Activated T-cell treated with anti-CD3 and anti-CD28 coated beads, Interleukin-2, amount 50 U/mL, for 1 hour (primary cell): Measurements from ENCODE around the gene IL34.
"Not testable (repeated sequence)": the region's sequence is repeated elsewhere in the genome, so short reads cannot be mapped to it uniquely, and the experiment has no call there.

ENCODE experiments used
- DNase-seq: peaks from one replicate; pipeline ENCODE4 v3.0.0-alpha.2; 2020

Gene IL34

DNA sequence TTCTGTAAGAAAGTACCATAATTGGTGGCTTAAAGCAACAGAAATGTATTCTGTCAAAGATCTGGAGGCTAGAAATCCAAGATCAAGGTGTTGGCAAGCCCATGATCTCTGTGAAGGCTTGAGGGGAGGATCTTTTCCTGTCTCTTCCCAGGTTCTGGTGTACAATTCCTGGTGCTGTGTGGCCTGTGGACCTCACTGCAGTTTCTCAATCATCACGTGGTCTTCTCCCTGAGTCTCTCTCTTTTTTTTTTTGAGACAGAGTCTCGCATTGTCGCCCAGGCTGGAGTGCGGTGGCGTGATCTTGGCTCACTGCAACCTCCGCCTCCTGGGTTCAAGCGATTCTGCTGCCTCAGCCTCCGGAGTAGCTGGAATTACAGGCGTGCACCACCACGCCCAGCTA is 12.7 kb upstream of the IL34 start:
- not testable (repeated sequence) for DNase-seq

DNA sequence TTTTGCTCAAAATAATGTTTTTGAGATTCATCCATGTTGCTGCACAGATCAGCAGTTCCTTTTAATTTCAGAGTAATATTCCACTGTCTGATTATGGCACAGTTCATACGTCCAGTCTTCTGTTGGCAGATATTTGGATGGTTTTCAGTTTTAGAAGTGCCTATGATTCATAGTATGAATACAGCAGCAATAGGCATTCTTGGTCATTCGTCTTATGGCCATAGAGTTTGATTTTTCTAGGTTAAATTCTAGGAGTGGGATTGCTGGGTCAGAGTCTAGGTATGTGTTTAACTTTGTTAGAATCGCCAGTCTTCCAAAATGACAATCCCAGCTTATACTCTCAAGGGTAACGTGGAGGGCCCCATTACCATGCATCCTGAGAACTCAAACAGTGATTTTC is 11.5 kb upstream of the IL34 start:
- no peak for DNase-seq

DNA sequence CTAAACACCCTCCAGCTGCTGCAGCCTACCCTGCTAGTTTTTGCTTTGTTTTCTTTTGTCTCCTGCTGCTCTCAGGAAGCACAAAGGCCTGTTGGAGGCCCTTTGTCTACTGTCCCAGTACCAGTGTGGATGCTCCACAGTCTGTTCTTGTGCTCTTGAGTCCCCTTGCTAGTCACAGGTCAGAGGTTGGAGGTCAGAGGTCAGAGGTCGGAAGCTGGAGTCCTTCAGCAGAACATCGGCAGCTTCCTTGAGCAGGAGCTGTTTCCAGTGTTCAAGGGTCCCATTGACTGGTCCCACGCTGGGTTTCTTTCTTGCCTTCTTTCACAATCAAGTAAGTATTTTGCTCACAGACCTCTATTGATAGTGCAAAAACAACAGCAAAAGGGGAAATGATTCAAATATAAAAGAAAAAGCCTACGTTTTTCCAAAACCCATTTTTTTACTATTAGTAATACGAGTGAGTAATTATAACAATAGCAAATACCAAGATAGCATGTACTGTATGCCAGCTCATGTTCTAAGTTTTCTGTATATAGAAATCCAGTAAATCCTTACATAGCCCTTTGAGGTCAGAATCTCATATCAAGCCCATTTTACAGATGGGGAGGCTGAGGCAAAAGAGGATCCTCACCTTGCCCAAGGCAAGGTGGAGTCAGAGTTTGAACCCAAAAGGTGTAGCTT is 10.9 kb upstream of the IL34 start:
- DNase-seq, result no peak

DNA sequence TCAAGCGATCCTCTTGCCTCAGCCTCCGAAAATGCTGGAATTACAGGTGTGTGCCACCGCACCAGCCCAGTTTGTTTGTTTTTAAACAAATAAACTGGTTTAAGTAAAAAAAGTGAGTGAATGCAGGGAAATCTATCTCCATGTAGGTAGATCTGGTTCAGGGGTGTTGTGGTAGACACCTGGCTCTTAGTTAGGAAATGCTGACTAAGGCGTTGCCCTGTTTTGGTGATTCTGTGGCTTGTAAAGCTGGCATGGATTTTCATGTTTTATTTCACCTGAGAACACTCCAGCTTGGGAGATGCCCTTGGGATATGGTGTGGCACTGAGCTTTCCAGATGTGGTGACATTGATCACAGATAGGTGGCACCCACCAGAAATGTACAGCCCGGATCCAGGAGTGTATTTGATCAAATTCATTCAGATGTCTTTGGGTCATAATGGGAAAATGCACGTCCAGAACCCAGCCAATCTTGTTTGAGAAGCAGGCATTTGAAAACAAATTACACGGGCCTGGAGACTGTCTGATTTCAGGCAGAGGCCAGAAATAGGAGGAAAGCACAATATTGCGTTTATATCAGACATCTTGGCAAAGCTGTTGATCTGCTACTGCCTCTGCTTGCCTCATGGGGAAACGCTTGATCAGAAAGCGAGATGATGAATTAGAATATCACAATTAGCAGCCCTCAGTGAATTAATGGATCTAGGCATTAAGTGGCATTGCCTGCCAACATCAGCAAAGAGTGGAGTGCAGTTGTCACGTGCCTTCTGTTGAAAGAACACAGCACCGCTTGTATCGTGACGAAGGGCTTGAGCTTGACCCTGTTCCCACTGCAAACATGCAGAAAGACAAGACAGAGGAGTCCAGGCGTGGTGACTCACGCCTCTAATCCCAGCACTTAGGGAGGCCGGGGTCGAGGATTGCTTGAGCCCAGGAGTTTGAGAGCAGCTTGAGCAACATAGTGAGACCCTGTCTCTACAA is 7.3 kb upstream of the IL34 start:
- no peak for DNase-seq

DNA sequence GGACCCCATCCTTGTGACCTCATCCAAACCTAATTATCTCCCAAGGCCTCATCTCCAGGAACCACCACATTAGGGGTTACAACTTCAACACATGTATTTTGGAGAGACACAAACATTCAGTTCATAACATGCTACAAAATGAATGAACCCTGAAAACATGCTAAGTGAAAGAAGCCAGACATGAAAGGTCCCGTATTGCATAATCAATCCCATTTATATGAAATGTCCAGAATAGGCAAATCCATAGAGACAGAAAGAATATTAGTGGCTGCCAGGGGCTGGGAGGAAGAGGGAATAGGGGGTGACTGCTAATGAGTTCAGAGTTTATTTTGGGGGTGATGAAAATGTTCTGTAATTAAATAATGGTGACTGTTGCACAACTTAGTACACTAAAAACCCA is 3.7 kb upstream of the IL34 start:
- no peak for DNase-seq

DNA sequence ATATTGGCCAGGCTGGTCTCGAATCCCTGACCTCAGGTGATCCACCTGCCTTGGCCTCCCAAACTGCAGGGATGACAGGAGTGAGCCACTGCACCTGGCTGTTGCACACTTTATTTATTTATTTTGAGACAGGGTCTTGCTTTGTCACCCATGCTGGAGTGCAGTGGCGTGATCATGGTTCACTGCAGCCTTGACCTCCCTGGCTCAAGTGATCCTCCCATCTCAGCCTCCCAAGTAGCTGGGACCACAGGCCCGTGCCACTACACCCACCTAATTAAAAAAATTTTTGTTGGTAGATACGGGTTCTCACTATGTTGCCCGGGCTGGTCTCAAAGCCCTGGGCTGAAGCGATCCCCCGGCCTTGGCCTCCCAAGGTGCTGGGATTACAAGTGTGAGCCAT is 3.1 kb upstream of the IL34 start:
- DNase-seq, result not testable (repeated sequence)

DNA sequence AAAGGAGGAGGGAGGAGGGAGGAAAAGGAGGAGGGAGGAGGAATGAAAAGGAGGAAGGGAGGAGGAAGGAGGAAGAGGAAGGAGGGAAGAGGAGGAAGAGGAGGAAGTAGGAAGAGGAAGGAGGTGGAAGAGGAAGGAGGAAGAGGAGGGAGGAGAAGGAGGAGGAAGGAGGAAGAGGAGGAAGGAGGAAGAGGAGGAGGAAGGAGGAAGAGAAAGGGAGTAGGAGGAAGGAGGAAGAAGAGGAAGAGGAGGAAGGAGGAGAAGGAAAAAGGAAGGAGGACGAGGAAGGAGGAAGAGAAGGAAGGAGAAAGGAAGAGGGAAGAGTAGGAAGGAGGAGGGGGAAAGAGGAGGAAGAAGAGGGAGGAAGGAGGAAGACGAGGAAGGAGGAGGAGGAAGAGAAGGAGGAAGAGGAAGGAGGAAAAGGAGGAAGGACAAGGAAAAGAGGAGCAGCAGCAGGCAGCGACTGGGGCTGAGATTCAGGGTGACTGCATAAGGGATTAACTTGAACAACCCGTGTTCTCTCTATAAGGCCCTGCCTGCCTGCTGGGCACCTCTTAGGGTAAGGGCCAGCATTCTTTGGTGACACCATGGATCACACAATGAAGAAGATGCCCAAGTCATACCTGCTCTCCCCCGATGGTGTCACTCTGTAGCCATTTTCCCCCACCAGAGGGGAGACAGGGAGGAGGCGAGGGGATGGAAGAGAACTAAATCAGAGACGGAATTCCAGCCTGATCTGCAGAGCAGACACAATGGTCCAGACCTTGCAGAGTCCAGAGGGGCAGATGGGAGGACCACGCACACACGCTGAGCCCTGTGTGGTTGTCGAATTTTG is 1.4 kb upstream of the IL34 start:
- no peak for DNase-seq

DNA sequence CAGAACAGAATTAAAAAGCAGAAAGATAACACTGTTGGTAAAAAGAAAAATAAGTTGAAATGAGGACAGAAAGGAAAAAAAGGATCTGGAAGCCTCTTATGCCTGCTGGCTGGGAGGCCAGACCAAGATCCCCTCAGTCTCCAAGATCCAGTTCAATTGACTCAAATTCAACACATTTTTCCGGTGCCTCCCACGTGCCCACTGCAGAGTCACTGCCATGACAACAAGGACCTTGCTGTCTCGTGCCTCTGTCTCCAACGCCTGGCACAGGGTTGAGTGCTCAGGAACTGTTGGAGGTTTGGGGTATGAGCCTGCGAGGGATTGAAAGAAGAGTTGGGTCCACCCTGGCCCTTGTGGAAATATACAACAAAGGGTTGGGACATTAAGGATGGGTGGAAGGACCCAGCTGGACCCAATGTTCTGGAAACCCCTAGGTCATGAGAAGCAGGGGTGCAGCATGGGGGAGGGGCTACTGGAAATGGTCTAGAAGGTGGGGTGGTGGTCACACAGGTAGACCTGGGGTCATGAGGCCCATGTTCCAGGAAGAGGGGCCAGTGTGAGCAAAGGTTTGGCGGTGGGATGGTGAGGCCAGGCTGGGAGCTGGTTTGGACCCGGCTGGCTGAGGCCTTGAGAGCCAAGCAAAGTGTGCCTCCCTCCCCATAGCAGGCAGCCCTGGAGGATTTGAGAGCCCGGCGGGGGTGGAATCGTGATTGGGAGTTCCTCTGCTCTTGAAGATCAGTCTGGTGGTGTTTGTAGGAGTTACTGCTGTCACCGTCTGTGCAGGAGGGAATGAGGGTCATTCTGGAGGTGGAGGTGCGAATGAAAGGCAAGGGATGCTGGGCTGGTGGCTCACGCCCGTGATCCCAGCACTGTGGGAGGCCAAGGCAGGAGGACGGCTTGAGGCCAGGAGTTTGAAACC is 1.3 kb downstream of the IL34 start:
- no peak for DNase-seq

DNA sequence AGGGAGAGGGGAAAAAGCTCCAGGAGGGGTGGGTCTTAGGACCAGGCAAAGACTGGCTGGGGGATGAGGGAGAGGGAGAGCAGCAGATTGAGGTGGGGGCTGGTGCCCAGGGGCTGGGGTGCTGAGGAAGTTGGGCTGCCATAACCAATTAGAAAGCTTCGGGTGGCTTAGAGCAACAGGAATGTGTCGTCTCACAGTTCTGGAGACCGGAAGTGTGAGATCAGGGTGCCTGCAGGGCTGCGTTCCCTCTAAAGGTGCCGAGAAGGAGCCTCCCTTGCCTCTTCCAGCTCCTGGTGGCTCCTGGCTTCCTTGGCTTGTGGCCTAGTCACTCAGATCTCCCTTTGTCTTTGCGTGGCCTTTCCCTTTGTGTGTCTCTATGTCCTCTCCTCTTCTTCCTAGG is 2.2 kb downstream of the IL34 start:
- no peak for DNase-seq

DNA sequence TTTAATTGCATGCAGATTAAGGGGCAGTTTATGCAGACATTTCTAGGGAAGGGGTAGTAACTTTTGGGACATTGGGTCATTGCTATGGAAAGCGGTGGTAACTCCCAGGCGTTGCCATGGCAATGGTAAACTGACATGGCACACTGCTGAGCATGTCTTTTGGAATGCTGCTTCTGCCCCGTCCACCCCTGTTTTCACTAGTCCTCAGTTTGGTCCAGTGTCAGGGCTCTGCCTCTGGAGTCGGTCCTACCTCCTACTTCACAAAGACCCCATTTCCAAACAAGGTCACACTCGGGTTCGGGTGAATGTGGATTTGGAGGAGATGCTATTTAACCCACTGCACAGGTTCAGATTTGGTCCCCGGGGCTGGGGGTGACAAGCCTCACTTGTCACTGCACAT is 2.9 kb downstream of the IL34 start:
- no peak for DNase-seq

DNA sequence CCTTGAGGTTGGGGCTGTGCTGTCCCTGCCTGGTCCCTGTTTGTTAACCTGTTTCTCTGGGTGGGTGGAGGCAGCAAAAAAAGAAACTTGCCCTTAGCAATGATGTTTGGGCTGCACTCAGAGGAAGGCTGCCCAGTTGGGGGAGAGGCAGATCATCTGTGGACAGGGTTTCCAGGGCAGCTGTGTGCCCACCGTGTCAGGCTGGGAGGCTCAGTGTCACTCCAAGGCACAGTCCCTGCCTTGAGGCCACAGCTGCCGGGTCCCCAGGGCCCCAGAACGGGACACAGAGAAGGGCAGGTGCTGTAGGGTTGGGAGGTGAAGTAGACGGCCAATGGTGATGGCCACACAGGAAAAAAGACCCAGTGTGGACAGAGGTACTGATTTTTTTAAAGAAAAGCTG is 3.9 kb downstream of the IL34 start:
- DNase-seq, result no peak

DNA sequence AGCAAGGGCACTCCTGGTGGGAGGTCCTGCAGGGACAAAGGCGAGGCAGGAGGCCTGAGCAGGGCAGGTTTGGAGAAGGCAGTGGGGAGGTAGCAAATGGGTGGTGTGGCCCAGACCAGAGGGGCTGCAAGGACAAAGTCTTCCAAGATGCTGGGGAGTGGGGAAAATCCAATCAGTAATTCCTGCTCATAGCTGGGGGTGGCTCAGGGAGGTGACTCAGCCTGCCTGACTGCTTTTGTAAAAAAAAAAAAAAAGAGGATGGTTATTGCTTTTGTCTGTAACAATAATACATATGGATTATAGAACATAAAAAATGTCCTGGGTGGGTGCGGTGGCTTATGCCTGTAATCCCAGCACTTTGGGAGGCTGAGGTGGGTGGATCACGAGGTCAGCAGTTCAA is 5.2 kb downstream of the IL34 start:
- no peak for DNase-seq

DNA sequence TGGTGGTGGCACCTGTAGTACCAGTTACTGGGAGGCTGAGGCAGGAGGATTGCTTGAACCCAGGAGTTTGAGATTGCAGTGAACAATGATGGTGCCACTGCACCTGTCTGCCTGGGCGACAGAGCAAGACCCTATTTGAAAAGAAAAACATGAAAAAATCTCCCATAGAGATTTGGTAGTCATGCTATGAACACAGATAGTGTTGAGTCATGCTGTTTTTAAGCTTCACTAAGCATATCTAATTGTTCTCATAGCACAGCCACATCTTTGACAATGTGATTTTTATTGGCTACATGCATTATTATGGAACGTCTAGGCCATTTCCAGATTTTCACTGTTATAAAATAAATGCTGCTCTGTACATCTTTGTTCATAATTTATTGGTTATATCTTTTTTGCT is 6.0 kb downstream of the IL34 start:
- DNase-seq, result no peak

DNA sequence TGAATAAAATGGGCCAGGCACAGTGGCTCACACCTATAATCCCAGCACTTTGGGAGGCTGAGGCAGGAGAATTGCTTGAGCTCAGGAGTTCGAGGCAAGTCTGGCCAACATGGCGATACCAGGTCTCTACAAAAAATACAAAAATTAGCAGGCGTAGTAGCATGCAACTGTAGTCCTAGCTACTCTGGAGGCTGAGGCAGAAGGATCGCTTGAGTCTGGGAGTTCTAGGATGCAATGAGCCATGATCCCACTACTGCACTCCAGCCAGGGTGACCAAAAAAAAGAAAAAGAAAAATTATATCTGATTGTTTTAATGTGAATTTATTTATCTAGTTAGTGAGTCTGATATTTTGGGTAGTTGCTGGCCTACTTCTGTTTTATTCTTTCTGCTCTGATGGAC is 7.0 kb downstream of the IL34 start:
- DNase-seq, result no peak

DNA sequence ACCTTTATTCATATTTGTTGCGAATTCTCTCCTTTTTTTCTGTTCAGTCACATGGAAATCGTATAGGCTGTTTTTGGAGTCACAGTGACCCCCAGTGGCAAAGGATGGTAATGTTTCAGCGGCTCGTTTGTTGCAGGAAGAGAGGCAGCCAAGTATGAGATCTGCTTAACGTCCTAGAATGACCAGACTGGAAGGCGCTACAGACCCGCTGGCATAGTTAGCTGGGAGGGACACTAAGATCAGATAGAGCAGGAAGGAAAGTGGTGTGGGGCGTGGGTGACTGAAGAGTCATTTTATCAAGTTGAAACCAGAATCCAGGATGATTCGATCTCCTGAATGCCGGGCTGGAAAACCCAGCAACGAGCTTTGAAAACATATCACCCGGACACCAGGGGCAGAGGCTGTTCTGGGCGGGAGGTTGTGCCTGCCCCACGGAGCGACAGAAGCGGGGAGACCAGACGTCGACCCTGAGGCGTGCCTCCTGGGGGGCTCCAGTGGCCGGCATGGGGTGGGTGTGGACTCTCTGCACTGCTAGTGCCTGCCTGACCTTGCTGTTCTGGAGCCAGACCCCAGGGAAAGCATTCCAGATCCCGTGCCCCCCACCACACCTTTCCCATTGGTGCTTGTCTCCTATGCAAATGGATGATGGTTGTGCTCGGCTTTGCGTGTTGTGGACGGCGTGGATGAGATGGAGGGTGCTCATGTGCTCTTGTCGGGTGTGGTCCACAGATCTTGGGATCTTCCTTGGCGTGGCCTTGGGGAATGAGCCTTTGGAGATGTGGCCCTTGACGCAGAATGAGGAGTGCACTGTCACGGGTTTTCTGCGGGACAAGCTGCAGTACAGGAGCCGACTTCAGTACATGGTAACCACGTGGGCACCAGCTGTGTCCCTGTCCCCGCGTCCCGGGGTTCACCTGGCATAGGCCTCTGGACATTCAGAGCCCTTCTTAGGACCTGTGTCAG is 7.7 kb downstream of the IL34 start:
- DNase-seq, result peak; percentile 81

DNA sequence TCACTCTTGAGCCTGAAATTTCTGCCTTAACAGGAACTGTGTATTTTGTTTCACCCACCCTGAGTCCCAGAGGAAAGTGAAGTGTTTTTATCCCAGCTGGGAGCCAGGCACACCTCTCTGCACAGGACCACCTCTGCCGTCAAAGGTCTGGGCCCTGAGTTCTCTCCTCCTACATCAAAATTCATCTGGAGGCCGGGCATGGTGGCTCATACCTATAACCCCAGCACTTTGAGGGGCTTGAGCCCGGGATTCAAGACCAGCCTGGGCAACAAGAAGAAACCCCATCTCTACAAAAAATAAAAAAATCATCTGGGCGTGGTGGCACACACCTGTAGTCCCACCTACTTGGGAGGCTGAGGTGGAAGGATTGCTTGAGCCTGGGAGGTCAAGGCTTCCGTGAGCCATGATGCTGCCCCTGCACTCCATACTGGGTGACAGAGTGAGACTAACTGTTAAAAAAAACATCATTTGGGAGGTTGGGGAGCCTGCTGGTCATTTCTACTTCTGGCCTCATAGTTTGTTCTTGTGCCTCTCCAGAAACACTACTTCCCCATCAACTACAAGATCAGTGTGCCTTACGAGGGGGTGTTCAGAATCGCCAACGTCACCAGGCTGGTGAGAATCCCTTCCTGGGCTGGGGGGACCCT is 9.8 kb downstream of the IL34 start:
- DNase-seq, result no peak

DNA sequence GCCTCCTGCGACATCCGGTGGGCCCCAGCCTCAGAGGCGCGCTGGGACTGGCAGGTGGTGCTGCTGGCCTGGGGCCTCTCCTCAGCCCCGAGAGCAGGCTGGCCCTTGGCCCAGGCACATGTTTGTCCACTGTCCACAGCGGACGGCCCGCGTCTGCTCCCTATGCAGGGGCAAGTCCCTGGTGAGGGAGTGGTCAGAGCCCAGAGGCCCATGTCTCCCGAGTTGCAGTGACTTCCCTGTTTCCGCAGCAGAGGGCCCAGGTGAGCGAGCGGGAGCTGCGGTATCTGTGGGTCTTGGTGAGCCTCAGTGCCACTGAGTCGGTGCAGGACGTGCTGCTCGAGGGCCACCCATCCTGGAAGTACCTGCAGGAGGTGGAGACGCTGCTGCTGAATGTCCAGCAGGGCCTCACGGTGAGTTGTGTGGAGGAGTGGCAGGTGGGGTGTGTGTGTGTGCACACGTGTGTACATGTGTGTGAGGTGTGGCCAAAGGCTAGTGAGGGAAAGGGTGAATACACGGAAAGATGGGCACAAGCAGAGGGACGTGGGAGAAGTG is 10.4 kb downstream of the IL34 start:
- DNase-seq, result no peak

DNA sequence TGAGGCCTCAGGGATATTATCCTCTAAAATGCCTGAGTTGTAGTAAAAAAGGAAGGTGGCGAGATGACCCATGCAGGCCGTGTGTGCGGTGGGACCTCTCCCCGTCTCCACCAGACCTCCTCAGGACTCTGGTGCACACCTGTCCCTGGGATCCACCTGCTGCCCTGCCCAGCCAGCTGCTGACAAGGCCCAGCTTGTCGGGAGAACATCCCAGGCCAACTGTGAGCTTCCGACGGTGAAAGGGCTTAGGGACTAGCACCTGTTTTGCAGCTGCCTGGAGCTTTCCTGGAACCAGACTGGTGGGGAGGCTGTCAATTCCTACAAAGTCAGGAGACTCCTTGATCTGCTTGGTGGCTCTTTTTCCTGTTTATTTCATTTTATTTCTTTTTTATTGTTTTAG is 11.6 kb downstream of the IL34 start:
- no peak for DNase-seq

DNA sequence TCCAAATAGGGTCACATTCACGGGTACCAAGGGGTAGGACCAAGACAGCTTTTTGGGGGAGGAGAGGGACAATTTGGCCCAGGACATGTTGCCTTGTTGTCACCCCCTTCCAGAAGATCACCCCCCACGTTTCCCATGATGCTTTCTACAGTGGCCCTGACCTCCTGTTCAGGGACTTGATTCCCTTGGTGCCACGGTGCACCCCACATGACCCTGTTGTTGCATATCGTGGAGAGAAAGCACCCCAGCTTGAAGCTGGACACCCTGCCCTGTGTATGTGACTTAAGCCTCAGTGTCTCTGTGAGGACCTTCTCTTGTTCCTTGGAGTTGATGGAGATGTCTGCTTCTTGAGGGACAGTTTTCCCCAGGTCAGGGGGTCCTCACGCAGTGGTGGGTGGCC is 12.6 kb downstream of the IL34 start:
- no peak for DNase-seq

DNA sequence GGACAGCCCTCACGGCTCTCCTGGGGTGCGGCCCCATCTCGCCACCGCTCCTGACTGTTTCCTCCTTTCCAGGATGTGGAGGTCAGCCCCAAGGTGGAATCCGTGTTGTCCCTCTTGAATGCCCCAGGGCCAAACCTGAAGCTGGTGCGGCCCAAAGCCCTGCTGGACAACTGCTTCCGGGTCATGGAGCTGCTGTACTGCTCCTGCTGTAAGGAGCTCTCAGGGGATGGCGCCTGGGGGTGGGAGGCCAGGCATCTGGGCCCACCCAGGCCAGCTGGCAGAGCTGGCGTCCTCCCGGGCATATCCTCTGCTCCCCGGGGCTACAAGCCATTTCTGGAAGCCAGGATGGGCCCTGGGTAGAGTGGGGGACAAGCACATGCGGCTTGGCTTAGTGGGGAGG is 13.2 kb downstream of the IL34 start:
- no peak for DNase-seq
